ENCODE data around the gene RNF103.

DNA sequence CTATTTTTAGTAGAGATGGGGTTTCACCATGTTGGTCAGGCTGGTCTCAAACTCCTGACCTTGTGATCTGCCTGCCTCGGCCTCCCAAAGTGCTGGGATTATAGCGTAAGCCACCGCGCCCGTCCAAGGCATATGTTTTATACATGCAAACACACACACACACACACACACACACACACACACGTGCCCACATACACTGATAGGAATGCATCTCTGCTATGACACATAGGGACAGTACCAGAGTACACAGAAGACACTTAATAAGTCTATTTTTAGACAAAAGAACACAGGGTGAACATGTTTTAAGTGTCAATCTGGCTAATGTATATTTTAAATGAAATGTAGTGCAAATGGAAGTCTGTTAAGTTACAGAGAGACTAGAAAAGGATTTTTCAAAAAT, 10.7 kb upstream of the RNF103 start:
- no peak for TF ChIP-seq SUZ12 (IDR thresholded peaks at IDR 0.05; ENCODE audit: extremely low read depth, insufficient read depth, insufficient read length)
- no peak for TF ChIP-seq ZNF274 (IDR thresholded peaks at IDR 0.05; ENCODE audit: low read depth, low read length)
- no peak for TF ChIP-seq YY1 (IDR thresholded peaks at IDR 0.05; ENCODE audit: insufficient read depth, insufficient read length)

Data from NT2/D1 (cell line).